Chondrocyte (in vitro differentiated cells): ENCODE data around the gene RAP1A. TPM values are rescaled to one million over a fixed set of nuclear protein-coding genes. Genes with fewer than 3 reads are reported as not detected.
A peak's percentile ranks its signal among the peaks of the same experiment; 100 is the strongest.

ENCODE experiments used
- DNase-seq: peaks from one replicate; pipeline ENCODE4 v3.0.0; 2021; ENCODE audit warnings: mixed read lengths, low spot score
- H3K27ac Mint-ChIP-seq: one replicate; pipeline ENCODE4 v1.8.0; 2021; ENCODE audit warnings: mild to moderate bottlenecking, moderate library complexity, mixed read lengths; ENCODE audit not compliant: unreplicated experiment
- H3K27me3 Mint-ChIP-seq: 2 replicates; pipeline ENCODE4 v1.8.0; 2021; ENCODE audit warnings: low read depth, mixed read lengths
- H3K36me3 Mint-ChIP-seq: 2 replicates; pipeline ENCODE4 v1.8.0; 2021; ENCODE audit warnings: low read depth, mixed read lengths
- H3K4me1 Mint-ChIP-seq: 2 replicates; pipeline ENCODE4 v1.8.0; 2021; ENCODE audit warnings: low read depth, mild to moderate bottlenecking, mixed read lengths
- H3K4me3 Mint-ChIP-seq: one replicate; pipeline ENCODE4 v1.8.0; 2021; ENCODE audit warnings: mild to moderate bottlenecking, moderate library complexity, mixed read lengths; ENCODE audit not compliant: unreplicated experiment
- H3K9me3 Mint-ChIP-seq: 2 replicates; pipeline ENCODE4 v1.8.0; 2021; ENCODE audit warnings: low read depth, mixed read lengths
- total RNA-seq: library from RNA; stranded (reverse); gene quantifications from 3 replicates; pipeline ENCODE4 v1.2.1, GENCODE V29; 2021
- TF ChIP-seq, protein P1 (sequence below): fragments of 200-600 bp; sonication (generic); IDR thresholded peaks from 2 replicates; pipeline ENCODE4 v1.5.0; 2021; ENCODE audit warnings: antibody characterized with exemption, mild to moderate bottlenecking, moderate library complexity

The RAP1A gene
- total RNA-seq, 1 donor from 2014 or later = 60.5 TPM

DNA sequence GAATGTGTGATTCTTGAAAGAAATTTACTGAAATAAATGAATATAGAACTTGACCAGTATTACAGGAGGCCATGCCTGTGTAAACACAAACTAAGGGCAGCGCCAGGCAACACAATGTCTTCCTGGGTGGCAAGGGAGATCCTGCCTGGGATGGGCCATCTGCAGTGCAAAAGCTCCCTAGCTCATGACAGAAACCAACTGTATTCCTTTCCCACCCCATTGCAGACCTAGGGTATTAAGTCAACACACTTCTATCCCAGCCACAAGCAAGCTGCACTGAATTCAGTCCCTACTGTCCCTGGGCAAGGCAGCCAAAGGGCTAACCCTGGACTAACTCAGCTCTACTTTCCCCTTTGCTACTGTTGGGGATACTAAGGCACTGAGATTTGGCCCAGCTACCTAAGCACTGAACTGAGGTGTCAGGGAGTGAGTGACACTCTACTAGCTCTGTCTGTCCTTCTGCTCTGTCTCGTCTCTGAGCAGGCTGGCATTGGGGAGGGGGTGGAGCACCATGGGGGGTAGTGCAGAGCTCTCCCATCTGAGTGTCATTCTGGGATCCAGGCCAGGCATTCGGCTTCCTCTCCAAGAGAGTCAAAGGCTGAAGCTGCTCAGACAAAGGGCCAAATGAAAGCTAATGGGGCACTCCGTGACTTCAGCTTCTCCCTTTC lies 117.1 kb downstream of the RAP1A start:
- H3K4me3 Mint-ChIP-seq = no peak overlapping the region
- no peak for DNase-seq
- H3K27ac Mint-ChIP-seq = no peak overlapping the region
- no peaks in the 10 kb centered on the region for H3K36me3 Mint-ChIP-seq
- no peaks in the 10 kb centered on the region for H3K9me3 Mint-ChIP-seq
- peaks cover 11% of the 10 kb centered on the region for H3K4me1 Mint-ChIP-seq
- no peaks in the 10 kb centered on the region for H3K27me3 Mint-ChIP-seq
- TF ChIP-seq, protein P1, sequence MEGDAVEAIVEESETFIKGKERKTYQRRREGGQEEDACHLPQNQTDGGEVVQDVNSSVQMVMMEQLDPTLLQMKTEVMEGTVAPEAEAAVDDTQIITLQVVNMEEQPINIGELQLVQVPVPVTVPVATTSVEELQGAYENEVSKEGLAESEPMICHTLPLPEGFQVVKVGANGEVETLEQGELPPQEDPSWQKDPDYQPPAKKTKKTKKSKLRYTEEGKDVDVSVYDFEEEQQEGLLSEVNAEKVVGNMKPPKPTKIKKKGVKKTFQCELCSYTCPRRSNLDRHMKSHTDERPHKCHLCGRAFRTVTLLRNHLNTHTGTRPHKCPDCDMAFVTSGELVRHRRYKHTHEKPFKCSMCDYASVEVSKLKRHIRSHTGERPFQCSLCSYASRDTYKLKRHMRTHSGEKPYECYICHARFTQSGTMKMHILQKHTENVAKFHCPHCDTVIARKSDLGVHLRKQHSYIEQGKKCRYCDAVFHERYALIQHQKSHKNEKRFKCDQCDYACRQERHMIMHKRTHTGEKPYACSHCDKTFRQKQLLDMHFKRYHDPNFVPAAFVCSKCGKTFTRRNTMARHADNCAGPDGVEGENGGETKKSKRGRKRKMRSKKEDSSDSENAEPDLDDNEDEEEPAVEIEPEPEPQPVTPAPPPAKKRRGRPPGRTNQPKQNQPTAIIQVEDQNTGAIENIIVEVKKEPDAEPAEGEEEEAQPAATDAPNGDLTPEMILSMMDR = no peak

DNA sequence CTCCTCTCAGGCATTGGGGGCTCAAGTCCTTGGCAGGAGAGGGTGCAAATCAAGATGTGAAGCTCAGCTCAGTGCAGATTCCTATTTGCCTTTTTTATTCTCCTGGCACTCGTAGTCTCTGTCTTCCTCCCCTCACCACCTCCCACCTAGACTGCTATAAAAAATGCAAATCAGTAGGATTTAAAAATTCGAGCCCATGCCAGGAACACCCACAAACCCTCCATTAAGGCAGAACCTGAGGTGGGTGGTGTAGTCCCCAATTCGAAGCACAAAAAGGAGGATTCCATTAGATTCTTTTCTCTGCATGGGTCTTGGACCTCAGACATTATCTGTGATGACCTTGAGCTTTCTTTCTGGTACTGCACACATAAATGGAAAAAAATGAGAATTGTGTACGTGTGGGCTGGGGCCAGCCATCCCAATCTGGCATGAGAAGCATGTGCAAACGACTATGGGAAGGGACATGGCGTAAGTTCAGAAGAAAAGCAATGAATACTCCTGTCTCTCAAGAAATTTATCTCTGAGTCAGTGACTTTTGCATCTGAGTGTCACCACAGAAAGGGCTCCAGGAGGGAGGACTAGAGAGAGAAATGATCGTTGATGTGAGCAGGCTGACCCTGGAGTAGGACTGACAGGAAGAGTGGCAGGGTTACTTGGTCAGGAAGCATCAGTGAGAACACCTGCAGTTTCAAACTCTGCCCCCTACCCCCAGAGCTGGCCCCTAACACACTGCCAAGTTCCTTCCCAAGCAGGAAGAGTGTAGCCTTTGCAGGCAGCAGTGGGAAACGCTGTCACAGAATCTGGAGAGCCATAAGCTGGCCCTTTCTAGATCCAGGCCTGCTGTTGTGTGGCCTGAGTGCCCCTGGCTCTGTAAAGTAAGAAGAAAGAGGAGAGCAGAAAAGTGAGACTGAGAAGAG lies 117.9 kb downstream of the RAP1A start:
- Mint-ChIP-seq H3K4me1 (peaks cover 11% of the 10 kb centered on the region), H3K27ac (peak overlapping the region; percentile 39), H3K4me3 (peak overlapping the region; percentile 84), H3K27me3 (no peaks in the 10 kb centered on the region), H3K36me3 (no peaks in the 10 kb centered on the region), H3K9me3 (no peaks in the 10 kb centered on the region)
- no peak for DNase-seq
- TF ChIP-seq, protein P1 = no peak

DNA sequence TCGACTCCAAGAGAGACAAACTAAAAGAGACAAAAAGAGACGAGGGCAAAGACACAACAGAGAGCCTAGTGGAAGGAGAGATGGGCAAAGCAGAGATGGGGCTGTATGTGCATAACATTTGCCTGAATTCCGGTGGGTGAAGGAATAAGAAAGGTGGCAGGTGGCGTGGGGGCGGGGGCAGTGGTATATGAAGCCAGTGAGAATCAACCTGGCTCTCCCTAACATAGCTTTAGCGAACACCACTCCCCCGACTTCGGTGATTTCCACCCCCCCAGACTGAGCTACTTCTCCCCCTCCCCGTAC lies 118.5 kb downstream of the RAP1A start:
- Mint-ChIP-seq H3K9me3 (no peaks in the 10 kb centered on the region), H3K4me1 (peaks cover 11% of the 10 kb centered on the region), H3K4me3 (peak overlapping the region; percentile 84), H3K27me3 (no peaks in the 10 kb centered on the region), H3K27ac (peak overlapping the region; percentile 39), H3K36me3 (no peaks in the 10 kb centered on the region)
- TF ChIP-seq, protein P1 = no peak
- DNase-seq = no peak

DNA sequence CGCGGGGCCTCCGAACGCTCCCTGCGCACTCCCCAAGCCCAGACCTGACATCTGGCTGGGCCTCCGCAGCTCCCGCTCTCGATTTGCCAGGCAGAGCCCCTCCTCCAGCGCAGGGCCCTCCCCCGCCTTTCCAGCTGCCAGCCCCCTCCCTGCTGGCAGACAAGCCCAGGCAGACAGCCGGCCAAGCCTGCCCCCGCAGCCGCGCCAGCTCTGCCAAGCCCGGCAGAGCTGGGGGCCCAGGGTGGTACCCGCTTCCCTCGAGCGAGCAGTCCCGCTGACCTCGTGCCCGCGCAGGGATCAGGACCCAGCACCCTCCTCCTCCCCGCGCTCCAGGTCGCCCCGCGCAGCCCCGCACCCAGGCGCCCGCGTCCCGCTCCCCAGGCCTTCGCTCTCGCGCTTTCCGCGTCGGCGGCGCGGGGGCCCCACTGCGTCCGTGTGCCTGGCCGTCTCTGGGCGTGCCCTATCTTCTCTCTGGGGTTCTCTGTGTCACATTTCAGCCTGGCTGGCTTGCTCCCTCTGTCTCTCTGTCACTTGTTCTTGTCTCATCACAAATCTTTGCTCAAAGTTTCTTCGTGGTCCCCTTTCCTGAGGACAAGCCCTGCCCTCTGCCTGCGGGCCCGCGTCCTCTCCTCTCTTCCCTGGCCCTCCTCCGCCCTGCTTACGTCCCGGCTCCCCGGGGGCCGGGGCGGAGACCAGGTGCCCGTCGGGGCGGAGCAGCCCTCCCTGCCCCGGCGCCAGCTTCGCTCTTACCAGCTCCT lies 119.0 kb downstream of the RAP1A start:
- Mint-ChIP-seq H3K4me3 (peak overlapping the region; percentile 84), H3K4me1 (peaks cover 17% of the 10 kb centered on the region), H3K27me3 (no peaks in the 10 kb centered on the region), H3K36me3 (no peaks in the 10 kb centered on the region), H3K27ac (peak overlapping the region; percentile 97), H3K9me3 (no peaks in the 10 kb centered on the region)
- DNase-seq = no peak
- TF ChIP-seq, protein P1 = peak; percentile 33
